ENCODE data around the gene CCDC150.
"Not testable (repeated sequence)": the region's sequence is repeated elsewhere in the genome, so short reads cannot be mapped to it uniquely, and the experiment has no call there.

CCDC150 gene

GRCh38 chr2:196696423-196697079, 57.0 kb downstream of the CCDC150 start:
- no peaks in the 10 kb centered on the region for H3K4me1 ChIP-seq (ENCODE audit: control insufficient read depth, insufficient read depth, low read length, poor library complexity, severe bottlenecking)
- H3K4me3 ChIP-seq (ENCODE audit: insufficient read depth, low read depth, low read length, poor library complexity, severe bottlenecking) = no peak overlapping the region
- H3K27ac ChIP-seq (ENCODE audit: insufficient read depth, low read length, poor library complexity, severe bottlenecking) = no peak overlapping the region
- no peaks in the 10 kb centered on the region for H3K27me3 ChIP-seq (replicated peaks; ENCODE audit: control insufficient read depth, insufficient read depth, low read length, poor library complexity, severe bottlenecking)
- H3K9me3 ChIP-seq (ENCODE audit: control insufficient read depth, low read length) = no peaks in the 10 kb centered on the region
- no peak for DNase-seq
- no peaks in the 10 kb centered on the region for H3K36me3 ChIP-seq (ENCODE audit: control insufficient read depth, insufficient read depth, low read length)

- H3K36me3 ChIP-seq (ENCODE audit: control insufficient read depth, insufficient read depth, low read length) = no peaks in the 10 kb centered on the region
- H3K4me3 ChIP-seq (ENCODE audit: insufficient read depth, low read depth, low read length, poor library complexity, severe bottlenecking) = no peak overlapping the region
- H3K4me1 ChIP-seq (ENCODE audit: control insufficient read depth, insufficient read depth, low read length, poor library complexity, severe bottlenecking) = no peaks in the 10 kb centered on the region
- H3K27ac ChIP-seq (ENCODE audit: insufficient read depth, low read length, poor library complexity, severe bottlenecking) = no peak overlapping the region
- H3K9me3 ChIP-seq (ENCODE audit: control insufficient read depth, low read length) = no peaks in the 10 kb centered on the region
- no peaks in the 10 kb centered on the region for H3K27me3 ChIP-seq (replicated peaks; ENCODE audit: control insufficient read depth, insufficient read depth, low read length, poor library complexity, severe bottlenecking)
- no peak for DNase-seq
These were observed 58.3 kb downstream of the CCDC150 start for GRCh38 chr2:196697825-196698224.

- no peak for DNase-seq
These were observed 63.1 kb downstream of the CCDC150 start for GRCh38 chr2:196702641-196703040.

GRCh38 chr2:196703695-196704094, 64.2 kb downstream of the CCDC150 start:
- no peak for DNase-seq
- no peaks in the 10 kb centered on the region for H3K36me3 ChIP-seq (ENCODE audit: control insufficient read depth, insufficient read depth, low read length)
- H3K27ac ChIP-seq (ENCODE audit: insufficient read depth, low read length, poor library complexity, severe bottlenecking) = no peak overlapping the region
- H3K9me3 ChIP-seq (ENCODE audit: control insufficient read depth, low read length) = no peaks in the 10 kb centered on the region
- no peak overlapping the region for H3K4me3 ChIP-seq (ENCODE audit: insufficient read depth, low read depth, low read length, poor library complexity, severe bottlenecking)
- H3K27me3 ChIP-seq (replicated peaks; ENCODE audit: control insufficient read depth, insufficient read depth, low read length, poor library complexity, severe bottlenecking) = no peaks in the 10 kb centered on the region
- no peaks in the 10 kb centered on the region for H3K4me1 ChIP-seq (ENCODE audit: control insufficient read depth, insufficient read depth, low read length, poor library complexity, severe bottlenecking)

More at GRCh38 chr2:196702641-196703040, 63.1 kb downstream of the CCDC150 start:
- no peaks in the 10 kb centered on the region for H3K9me3 ChIP-seq (ENCODE audit: control insufficient read depth, low read length)
- no peaks in the 10 kb centered on the region for H3K27me3 ChIP-seq (replicated peaks; ENCODE audit: control insufficient read depth, insufficient read depth, low read length, poor library complexity, severe bottlenecking)
- H3K4me1 ChIP-seq (ENCODE audit: control insufficient read depth, insufficient read depth, low read length, poor library complexity, severe bottlenecking) = no peaks in the 10 kb centered on the region
- H3K27ac ChIP-seq (ENCODE audit: insufficient read depth, low read length, poor library complexity, severe bottlenecking) = no peak overlapping the region
- H3K4me3 ChIP-seq (ENCODE audit: insufficient read depth, low read depth, low read length, poor library complexity, severe bottlenecking) = no peak overlapping the region
- H3K36me3 ChIP-seq (ENCODE audit: control insufficient read depth, insufficient read depth, low read length) = no peaks in the 10 kb centered on the region

GRCh38 chr2:196710056-196710455, 70.5 kb downstream of the CCDC150 start:
- not testable (repeated sequence) for H3K9me3 ChIP-seq (ENCODE audit: control insufficient read depth, low read length); DNase-seq; H3K27ac ChIP-seq (ENCODE audit: insufficient read depth, low read length, poor library complexity, severe bottlenecking); H3K36me3 ChIP-seq (ENCODE audit: control insufficient read depth, insufficient read depth, low read length); H3K4me1 ChIP-seq (ENCODE audit: control insufficient read depth, insufficient read depth, low read length, poor library complexity, severe bottlenecking); H3K27me3 ChIP-seq (replicated peaks; ENCODE audit: control insufficient read depth, insufficient read depth, low read length, poor library complexity, severe bottlenecking); H3K4me3 ChIP-seq (ENCODE audit: insufficient read depth, low read depth, low read length, poor library complexity, severe bottlenecking)

- Histone ChIP-seq H3K27me3 (replicated peaks; ENCODE audit: control insufficient read depth, insufficient read depth, low read length, poor library complexity, severe bottlenecking) (no peaks in the 10 kb centered on the region), H3K4me3 (ENCODE audit: insufficient read depth, low read depth, low read length, poor library complexity, severe bottlenecking) (no peak overlapping the region), H3K4me1 (ENCODE audit: control insufficient read depth, insufficient read depth, low read length, poor library complexity, severe bottlenecking) (no peaks in the 10 kb centered on the region), H3K9me3 (ENCODE audit: control insufficient read depth, low read length) (no peaks in the 10 kb centered on the region), H3K27ac (ENCODE audit: insufficient read depth, low read length, poor library complexity, severe bottlenecking) (no peak overlapping the region), H3K36me3 (ENCODE audit: control insufficient read depth, insufficient read depth, low read length) (no peaks in the 10 kb centered on the region)
- DNase-seq = no peak
These were observed 72.1 kb downstream of the CCDC150 start for GRCh38 chr2:196711625-196712024.

DNA sequence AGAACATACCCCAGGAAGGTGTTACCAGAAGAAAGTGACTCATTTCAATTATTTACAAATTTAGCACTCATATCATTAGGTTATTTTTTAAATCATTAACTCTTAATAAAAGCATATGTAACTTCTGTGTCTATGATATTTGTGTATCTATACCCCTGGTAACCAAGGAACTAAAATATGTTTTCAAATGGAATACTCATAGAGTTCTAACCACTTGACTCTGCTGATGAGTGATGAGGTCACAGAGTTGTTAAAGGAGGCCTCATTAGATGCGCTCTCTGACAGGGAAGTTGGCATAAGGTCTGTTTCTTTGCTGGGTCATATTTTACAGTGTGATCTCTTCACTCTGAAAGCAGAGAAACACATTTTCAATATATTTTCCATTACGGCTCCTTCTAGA, 73.4 kb downstream of the CCDC150 start:
- no peak overlapping the region for H3K27ac ChIP-seq (ENCODE audit: insufficient read depth, low read length, poor library complexity, severe bottlenecking)
- H3K4me1 ChIP-seq (ENCODE audit: control insufficient read depth, insufficient read depth, low read length, poor library complexity, severe bottlenecking) = no peaks in the 10 kb centered on the region
- H3K9me3 ChIP-seq (ENCODE audit: control insufficient read depth, low read length) = no peaks in the 10 kb centered on the region
- H3K27me3 ChIP-seq (replicated peaks; ENCODE audit: control insufficient read depth, insufficient read depth, low read length, poor library complexity, severe bottlenecking) = no peaks in the 10 kb centered on the region
- no peak overlapping the region for H3K4me3 ChIP-seq (ENCODE audit: insufficient read depth, low read depth, low read length, poor library complexity, severe bottlenecking)
- no peaks in the 10 kb centered on the region for H3K36me3 ChIP-seq (ENCODE audit: control insufficient read depth, insufficient read depth, low read length)
- no peak for DNase-seq

DNA sequence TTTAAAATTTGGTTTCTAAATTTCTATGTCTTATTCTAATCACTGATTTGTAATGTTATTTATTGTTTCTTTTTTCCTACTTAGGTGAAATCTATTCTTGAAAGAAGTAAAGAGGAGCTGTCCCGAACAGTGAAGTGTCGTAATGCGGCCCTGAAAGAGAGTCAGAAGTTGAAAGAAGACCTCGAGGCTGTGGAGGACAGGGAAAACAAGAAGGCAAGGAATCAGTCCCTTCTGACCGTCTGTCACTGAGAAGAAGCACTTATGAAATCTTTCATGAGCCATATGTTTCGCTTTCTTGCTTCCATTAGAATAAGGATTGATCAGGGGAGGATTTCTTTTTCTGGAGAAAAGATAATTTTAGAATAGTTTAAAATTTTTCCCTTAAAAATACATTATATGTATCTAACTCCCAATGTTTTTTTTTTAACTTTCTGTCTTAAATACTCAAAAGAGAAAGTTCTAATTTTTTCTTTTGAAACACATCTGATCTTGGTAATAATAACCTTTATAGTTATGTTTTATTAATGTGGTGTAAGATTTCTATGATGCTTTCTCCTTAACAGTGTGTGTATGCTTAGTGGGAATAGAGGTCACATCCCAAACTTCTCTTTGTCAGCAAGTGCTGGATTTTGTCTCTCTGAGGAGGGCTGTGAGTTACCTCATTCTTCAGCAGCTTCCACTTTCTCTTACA, 79.0 kb downstream of the CCDC150 start:
- no peak for DNase-seq
- Histone ChIP-seq H3K36me3 (ENCODE audit: control insufficient read depth, insufficient read depth, low read length) (no peaks in the 10 kb centered on the region), H3K27ac (ENCODE audit: insufficient read depth, low read length, poor library complexity, severe bottlenecking) (no peak overlapping the region)

DNA sequence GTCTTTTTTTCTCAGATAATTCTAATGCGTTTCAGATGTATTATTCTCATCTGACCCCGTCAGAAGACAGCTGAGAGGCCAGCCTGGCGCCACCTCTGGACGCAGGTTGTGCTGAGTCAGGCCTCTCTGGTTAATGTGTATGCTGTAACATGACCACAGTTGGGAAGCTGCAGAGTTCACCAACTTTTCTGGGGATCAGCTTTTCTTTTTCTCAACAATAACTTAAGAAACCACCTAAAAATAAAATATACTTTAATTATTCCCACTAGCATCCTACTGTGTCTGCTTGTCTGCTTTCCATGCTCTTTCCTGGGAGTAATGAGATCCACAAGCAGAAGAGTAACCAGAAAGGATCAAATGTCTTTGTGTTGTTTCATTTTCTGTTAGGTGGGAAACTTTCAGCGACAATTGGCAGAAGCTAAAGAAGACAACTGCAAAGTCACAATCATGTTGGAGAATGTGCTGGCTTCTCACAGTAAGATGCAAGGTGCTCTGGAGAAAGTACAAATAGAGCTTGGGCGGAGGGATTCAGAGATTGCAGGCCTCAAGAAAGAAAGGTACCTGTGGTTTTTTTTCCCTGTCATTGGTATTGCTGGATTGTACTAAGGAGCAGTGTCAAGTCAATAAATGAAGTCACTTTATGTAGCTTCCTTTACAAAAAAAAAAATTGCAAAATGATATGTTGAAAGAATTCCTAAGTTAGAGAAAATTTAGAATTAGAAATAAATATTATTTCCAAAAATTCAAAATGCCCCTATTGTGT, 79.8 kb downstream of the CCDC150 start:
- no peak for DNase-seq
- no peak overlapping the region for H3K4me3 ChIP-seq (ENCODE audit: insufficient read depth, low read depth, low read length, poor library complexity, severe bottlenecking)
- H3K9me3 ChIP-seq (ENCODE audit: control insufficient read depth, low read length) = no peaks in the 10 kb centered on the region
- H3K27ac ChIP-seq (ENCODE audit: insufficient read depth, low read length, poor library complexity, severe bottlenecking) = no peak overlapping the region
- H3K4me1 ChIP-seq (ENCODE audit: control insufficient read depth, insufficient read depth, low read length, poor library complexity, severe bottlenecking) = no peaks in the 10 kb centered on the region
- no peaks in the 10 kb centered on the region for H3K27me3 ChIP-seq (replicated peaks; ENCODE audit: control insufficient read depth, insufficient read depth, low read length, poor library complexity, severe bottlenecking)
- no peaks in the 10 kb centered on the region for H3K36me3 ChIP-seq (ENCODE audit: control insufficient read depth, insufficient read depth, low read length)

More for the DNA sequence above, 79.0 kb downstream of the CCDC150 start:
- Histone ChIP-seq H3K4me3 (ENCODE audit: insufficient read depth, low read depth, low read length, poor library complexity, severe bottlenecking) (no peak overlapping the region), H3K4me1 (ENCODE audit: control insufficient read depth, insufficient read depth, low read length, poor library complexity, severe bottlenecking) (no peaks in the 10 kb centered on the region), H3K9me3 (ENCODE audit: control insufficient read depth, low read length) (no peaks in the 10 kb centered on the region), H3K27me3 (replicated peaks; ENCODE audit: control insufficient read depth, insufficient read depth, low read length, poor library complexity, severe bottlenecking) (no peaks in the 10 kb centered on the region)

GRCh38 chr2:196723571-196723970, 84.1 kb downstream of the CCDC150 start:
- no peaks in the 10 kb centered on the region for H3K9me3 ChIP-seq (ENCODE audit: control insufficient read depth, low read length)
- no peak for DNase-seq
- H3K4me3 ChIP-seq (ENCODE audit: insufficient read depth, low read depth, low read length, poor library complexity, severe bottlenecking) = no peak overlapping the region
- H3K27me3 ChIP-seq (replicated peaks; ENCODE audit: control insufficient read depth, insufficient read depth, low read length, poor library complexity, severe bottlenecking) = no peaks in the 10 kb centered on the region
- H3K4me1 ChIP-seq (ENCODE audit: control insufficient read depth, insufficient read depth, low read length, poor library complexity, severe bottlenecking) = no peaks in the 10 kb centered on the region
- no peak overlapping the region for H3K27ac ChIP-seq (ENCODE audit: insufficient read depth, low read length, poor library complexity, severe bottlenecking)
- no peaks in the 10 kb centered on the region for H3K36me3 ChIP-seq (ENCODE audit: control insufficient read depth, insufficient read depth, low read length)

Data from effector memory CD4-positive, alpha-beta T cell (primary cell).